IMR-90 (cell line): ENCODE results near the gene FAM240A. TPM values are rescaled to one million over a fixed set of nuclear protein-coding genes. Genes with fewer than 3 reads are reported as not detected.

Experiments
- ATAC-seq: fragments of 200-7000 bp; cut with Tn5 transposase; 2 replicates; pipeline ENCODE4 v1.9.1; 2020; ENCODE audit warnings: low read depth, mild to moderate bottlenecking, moderate library complexity
- BruUV-seq: library from RNA; stranded (reverse); fragments of 400-500 nt; replicated peaks from 2 replicates; lab custom pipeline; 2021; lab: Mats Ljungman, UMichigan
- CTCF ChIA-PET: fragments of 300-600 bp; formaldehyde crosslinking; extraction: SDS; loops from one replicate; lab custom pipeline; 2021; ENCODE audit warnings: antibody characterized with exemption; lab: Yijun Ruan, JAX
- POLR2A ChIA-PET: fragments of 300-600 bp; sonication (Branson Sonifier 250); formaldehyde crosslinking; loops from one replicate; lab custom pipeline; 2022; ENCODE audit warnings: antibody characterized with exemption; ENCODE audit not compliant: unreplicated experiment; lab: Charles Lee
- DNase-seq: peaks from one replicate; pipeline ENCODE4 v3.0.0; 2013
- H2AFZ ChIP-seq: replicated peaks from 2 replicates; pipeline ENCODE3; 2013; ENCODE audit warnings: low read length, mild to moderate bottlenecking; ENCODE audit not compliant: poor library complexity
- H2AK5ac ChIP-seq: 2 replicates; pipeline ENCODE4 v1.6.1; 2013; ENCODE audit warnings: low read depth, low read length, inconsistent platforms
- H2AK9ac ChIP-seq: replicated peaks from 2 replicates; pipeline ENCODE3; 2013; ENCODE audit warnings: mild to moderate bottlenecking, low read depth, low read length, moderate library complexity; ENCODE audit not compliant: poor library complexity
- H2BK120ac ChIP-seq: 2 replicates; pipeline ENCODE4 v1.6.1; 2013; ENCODE audit warnings: low read depth, low read length, inconsistent platforms
- H2BK15ac ChIP-seq: 3 replicates; pipeline ENCODE4 v1.6.1; 2013; ENCODE audit warnings: low read depth, low read length, inconsistent platforms
- H2BK20ac ChIP-seq: 2 replicates; pipeline ENCODE4 v1.6.1; 2013; ENCODE audit warnings: low read depth, mild to moderate bottlenecking, inconsistent platforms, low read length, moderate library complexity
- H2BK5ac ChIP-seq: 2 replicates; pipeline ENCODE4 v1.6.1; 2013; ENCODE audit warnings: mild to moderate bottlenecking, low read depth, low read length, inconsistent platforms; ENCODE audit not compliant: poor library complexity, severe bottlenecking
- H3K14ac ChIP-seq: replicated peaks from 2 replicates; pipeline ENCODE4 v1.6.1; 2013; ENCODE audit warnings: low read depth, low read length, inconsistent platforms
- H3K18ac ChIP-seq: 2 replicates; pipeline ENCODE4 v1.6.1; 2013; ENCODE audit warnings: low read depth, low read length, control low read depth
- H3K23ac ChIP-seq: 2 replicates; pipeline ENCODE4 v1.6.1; 2013; ENCODE audit warnings: low read depth, low read length, inconsistent platforms
- H3K27ac ChIP-seq: 2 replicates; pipeline ENCODE4 v1.5.1; 2013; ENCODE audit warnings: mild to moderate bottlenecking, control low read depth, low read length; ENCODE audit not compliant: insufficient read depth
- H3K27me3 ChIP-seq: 2 replicates; pipeline ENCODE4 v1.6.1; 2013; ENCODE audit warnings: low read length; ENCODE audit not compliant: control insufficient read depth, insufficient read depth
- H3K36me3 ChIP-seq: 2 replicates; pipeline ENCODE4 v1.6.1; 2013; ENCODE audit warnings: low read length, mixed read lengths; ENCODE audit not compliant: control insufficient read depth, insufficient read depth
- H3K4ac ChIP-seq: 2 replicates; pipeline ENCODE4 v1.6.1; 2013; ENCODE audit warnings: low read depth, low read length, inconsistent platforms
- H3K4me1 ChIP-seq: 2 replicates; pipeline ENCODE4 v1.6.1; 2013; ENCODE audit warnings: low read length, mixed read lengths; ENCODE audit not compliant: control insufficient read depth, insufficient read depth
- H3K4me2 ChIP-seq: 2 replicates; pipeline ENCODE4 v1.6.1; 2013; ENCODE audit warnings: low read depth, mild to moderate bottlenecking, control low read depth, low read length, moderate library complexity
- H3K4me3 ChIP-seq: 2 replicates; pipeline ENCODE4 v1.5.1; 2013; ENCODE audit warnings: low read depth, mild to moderate bottlenecking, control low read depth, low read length, moderate library complexity; ENCODE audit not compliant: insufficient read depth
- H3K56ac ChIP-seq: 2 replicates; pipeline ENCODE4 v1.6.1; 2013; ENCODE audit warnings: low read length, inconsistent platforms; ENCODE audit not compliant: insufficient read depth; ENCODE audit errors: extremely low read depth
- H3K79me1 ChIP-seq, 2 experiments: 2 replicates each; pipeline ENCODE4 v1.6.1; 2013; ENCODE audit warnings: low read length in 2 of 2, inconsistent platforms in 1 of 2, low read depth in 1 of 2
- H3K9ac ChIP-seq: 2 replicates; pipeline ENCODE4 v1.6.1; 2013; ENCODE audit warnings: low read depth, low read length, control low read depth
- H3K9me1 ChIP-seq: 2 replicates; pipeline ENCODE4 v1.6.1; 2013; ENCODE audit warnings: low read length, inconsistent platforms; ENCODE audit not compliant: insufficient read depth
- H3K9me3 ChIP-seq: 2 replicates; pipeline ENCODE4 v1.6.1; 2013; ENCODE audit warnings: low read length; ENCODE audit not compliant: control insufficient read depth, insufficient read depth
- H4K20me1 ChIP-seq: 2 replicates; pipeline ENCODE4 v1.6.1; 2013; ENCODE audit warnings: low read length, inconsistent platforms; ENCODE audit not compliant: insufficient read depth
- H4K5ac ChIP-seq: 2 replicates; pipeline ENCODE4 v1.6.1; 2013; ENCODE audit warnings: mild to moderate bottlenecking, low read depth, low read length, control low read depth
- H4K8ac ChIP-seq, 2 experiments: 2 replicates each; pipeline ENCODE4 v1.6.1; 2013; ENCODE audit warnings: low read depth in 2 of 2, low read length in 2 of 2, control low read depth in 1 of 2, inconsistent platforms in 1 of 2
- H4K91ac ChIP-seq: 2 replicates; pipeline ENCODE4 v1.6.1; 2013; ENCODE audit warnings: low read depth, low read length, inconsistent platforms; ENCODE audit not compliant: insufficient read depth
- BHLHE40 ChIP-seq: fragments of 150-350 bp; IDR thresholded peaks from 2 replicates; pipeline ENCODE4 v1.6.1; 2016; ENCODE audit warnings: mild to moderate bottlenecking, low read depth, low read length
- CEBPB ChIP-seq: IDR thresholded peaks from 2 replicates; pipeline ENCODE4 v1.6.1; 2012; ENCODE audit warnings: low read depth, low read length, improper control_type of control experiment
- CHD1 ChIP-seq: IDR thresholded peaks from 2 replicates; pipeline ENCODE4 v1.6.1; 2012; ENCODE audit warnings: low read depth, low read length, improper control_type of control experiment
- ELK1 ChIP-seq: fragments of 150-350 bp; IDR thresholded peaks from 2 replicates; pipeline ENCODE4 v1.6.1; 2016; ENCODE audit warnings: low read depth, mild to moderate bottlenecking, low read length, moderate library complexity, borderline replicate concordance
- MAFK ChIP-seq: IDR thresholded peaks from 2 replicates; pipeline ENCODE4 v1.6.1; 2012; ENCODE audit warnings: low read depth, low read length, improper control_type of control experiment
- MAZ ChIP-seq: IDR thresholded peaks from 2 replicates; pipeline ENCODE4 v1.6.1; 2012; ENCODE audit warnings: low read depth, mild to moderate bottlenecking, low read length, improper control_type of control experiment, moderate library complexity, borderline replicate concordance
- MXI1 ChIP-seq: IDR thresholded peaks from 2 replicates; pipeline ENCODE4 v1.6.1; 2012; ENCODE audit warnings: low read depth, mild to moderate bottlenecking, low read length, moderate library complexity, borderline replicate concordance
- NFE2L2 ChIP-seq: fragments of 150-350 bp; IDR thresholded peaks from 2 replicates; pipeline ENCODE4 v1.6.1; 2016; ENCODE audit warnings: low read depth, mild to moderate bottlenecking, low read length
- POLR2A ChIP-seq: IDR thresholded peaks from 2 replicates; pipeline ENCODE4 v1.6.1; 2012; ENCODE audit warnings: mild to moderate bottlenecking, low read depth, low read length
- RAD21 ChIP-seq: IDR thresholded peaks from 2 replicates; pipeline ENCODE4 v1.6.1; 2012; ENCODE audit warnings: low read length, improper control_type of control experiment
- RCOR1 ChIP-seq: IDR thresholded peaks from 2 replicates; pipeline ENCODE4 v1.6.1; 2012; ENCODE audit warnings: mild to moderate bottlenecking, low read length, improper control_type of control experiment; ENCODE audit not compliant: insufficient replicate concordance
- RFX5 ChIP-seq: IDR thresholded peaks from 2 replicates; pipeline ENCODE4 v1.8.0; 2012; ENCODE audit warnings: low read depth, mild to moderate bottlenecking, low read length, moderate library complexity
- SMC3 ChIP-seq: fragments of 150-350 bp; IDR thresholded peaks from 2 replicates; pipeline ENCODE4 v1.6.1; 2016; ENCODE audit warnings: low read depth, mild to moderate bottlenecking, antibody characterized with exemption, low read length, moderate library complexity
- WGBS, 2 experiments: methylation state at CpG; one replicate each; pipeline versions ENCODE4 v1.1.5 to v1.1.7; 2013; ENCODE audit warnings: missing lambda C conversion rate in 2 of 2; ENCODE audit not compliant: insufficient read length in 1 of 2; ENCODE audit errors: extremely low coverage in 2 of 2; 5-methylcytosine and 5-hydroxymethylcytosine counted together
- dilution Hi-C: fragments of 300-500 bp; cut with HindIII; formaldehyde crosslinking; loops from one replicate; pipeline ENCODE4 v1.14.3; 2018; ENCODE audit warnings: low sequenced_read_pairs; ENCODE audit not compliant: unreplicated experiment
- in situ Hi-C: fragments of 300-500 bp; cut with MboI; formaldehyde crosslinking; loops from 3 replicates; pipeline ENCODE4 v1.14.3; 2019; ENCODE audit warnings: low sequenced_read_pairs, inconsistent platforms, mixed read lengths
- intact Hi-C: fragments of 100-400 bp; cut with micrococcal nuclease; formaldehyde crosslinking; loops from 2 replicates; pipeline ENCODE4 v1.10.0; 2022
- polyA plus RNA-seq, 3 experiments: library from polyadenylated mRNA; depleted of rRNA; stranded (reverse); fragments of >200 nt; gene quantifications; 2 replicates each; pipeline ENCODE4 v1.2.3, GENCODE V29; 2012; ENCODE audit warnings: low replicate concordance in 1 of 3
- total RNA-seq: library from RNA; depleted of rRNA; stranded (reverse); fragments of >200 nt; gene quantifications from 2 replicates; pipeline ENCODE4 v1.2.3, GENCODE V29; 2012

FAM240A gene
- total and polyA plus RNA-seq, 2 of the 4 experiments (the other 2 are of a cell fraction): not detected

- ChIA-PET POLR2A (no interaction called here), CTCF (no interaction called here)
- no peak overlapping the region for H4K8ac ChIP-seq
- no peak overlapping the region for H3K18ac ChIP-seq
- DNase-seq: no peak
- in situ Hi-C loops: no loop called here
- H3K9me3 ChIP-seq: no peaks in the 10 kb centered on the region
- no peak overlapping the region for H3K56ac ChIP-seq
- H3K4me3 ChIP-seq: no peak overlapping the region
- H3K4me1 ChIP-seq: no peaks in the 10 kb centered on the region
- no peaks in the 10 kb centered on the region for H3K9me1 ChIP-seq
- H2BK120ac ChIP-seq: no peak overlapping the region
- H4K91ac ChIP-seq: no peak overlapping the region
- no peak overlapping the region for H3K27ac ChIP-seq
- H2AFZ ChIP-seq: no peak overlapping the region
- no peak overlapping the region for H2BK20ac ChIP-seq
- no peak overlapping the region for H3K23ac ChIP-seq
- no peak overlapping the region for H3K4me2 ChIP-seq
- H4K20me1 ChIP-seq: no peaks in the 10 kb centered on the region
- 40% methylated on average over 1 of the region's 14 CpGs; no CpG with 5 or more reads in 1 of the 2 experiments for WGBS, 2 experiments
- dilution Hi-C loops: no loop called here
- no TSS peak for BruUV-seq
- intact Hi-C loops: no loop called here
- no peaks in the 10 kb centered on the region for H3K79me1 ChIP-seq
- no peak overlapping the region for H3K9ac ChIP-seq
- no peak for ATAC-seq
- H3K14ac ChIP-seq: no peak overlapping the region
- no peak overlapping the region for H3K4ac ChIP-seq
- H2BK15ac ChIP-seq: no peak overlapping the region
- H2BK5ac ChIP-seq: no peak overlapping the region
- H3K27me3 ChIP-seq: peaks cover 25% of the 10 kb centered on the region
- no peaks in the 10 kb centered on the region for H3K36me3 ChIP-seq
- H2AK9ac ChIP-seq: no peak overlapping the region
- H4K5ac ChIP-seq: no peak overlapping the region
- no peak overlapping the region for H2AK5ac ChIP-seq
- TF ChIP-seq BHLHE40: no peak
- no peak for TF ChIP-seq MAZ
- TF ChIP-seq RAD21: no peak
- no peak for TF ChIP-seq MXI1
- TF ChIP-seq NFE2L2: no peak
- no peak for TF ChIP-seq RFX5
- TF ChIP-seq CEBPB: no peak
- no peak for TF ChIP-seq RCOR1
- no peak for TF ChIP-seq MAFK
- TF ChIP-seq POLR2A: no peak
- no peak for TF ChIP-seq SMC3
- no peak for TF ChIP-seq ELK1
- TF ChIP-seq CHD1: no peak
Observed at GRCh38 chr3:46579756-46580286, 32.5 kb upstream of the FAM240A start.
